ENCODE results near the gene ADCYAP1R1. TPM values are rescaled to one million over a fixed set of nuclear protein-coding genes. Genes with fewer than 3 reads are reported as not detected.

ADCYAP1R1 gene
- total RNA-seq, 1 donor from 2014 or later = 0.39 TPM

DNA sequence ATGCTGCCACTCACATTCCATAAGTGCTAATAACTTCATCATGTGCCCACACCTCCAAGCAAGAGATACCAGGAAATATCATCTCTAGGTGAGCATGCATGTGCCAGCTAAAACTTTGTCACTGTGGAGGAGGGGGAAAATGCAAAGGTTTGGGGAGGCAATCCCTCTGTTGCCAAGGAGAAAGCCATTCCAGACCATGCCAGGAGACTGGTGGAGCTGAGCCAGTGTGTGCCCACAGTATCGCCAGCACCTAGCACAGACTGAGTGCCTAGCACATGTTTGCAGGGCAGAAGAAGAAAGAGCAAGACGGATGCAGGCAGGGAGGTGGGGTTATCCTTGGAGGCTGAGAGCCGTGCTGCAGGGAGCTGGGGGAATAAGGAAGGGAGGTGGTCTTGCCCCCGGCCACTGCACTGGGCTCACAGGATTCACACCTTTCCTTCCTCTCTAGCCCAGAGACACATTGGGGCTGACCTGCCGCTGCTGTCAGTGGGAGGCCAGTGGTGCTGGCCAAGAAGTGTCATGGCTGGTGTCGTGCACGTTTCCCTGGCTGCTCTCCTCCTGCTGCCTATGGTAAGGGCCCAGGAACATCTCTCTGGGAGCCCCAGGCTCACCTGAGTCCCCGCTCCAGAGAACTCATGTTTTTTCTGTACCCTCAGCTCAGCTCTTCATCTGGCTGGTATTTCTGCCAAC, 10.8 kb downstream of the ADCYAP1R1 start:
- no peak for DNase-seq (ENCODE audit: low spot score)

GRCh38 chr7:31065021-31065593, 13.0 kb downstream of the ADCYAP1R1 start:
- H3K36me3 Mint-ChIP-seq = peaks cover 9% of the 10 kb centered on the region
- peaks cover 33% of the 10 kb centered on the region for H3K4me1 Mint-ChIP-seq
- Histone ChIP-seq H2AFZ (replicated peaks) (no peak overlapping the region), H3K4me3 (no peak overlapping the region), H3K9ac (no peak overlapping the region), H3K4me2 (no peak overlapping the region), H3K27me3 (peaks cover 18% of the 10 kb centered on the region), H3K9me3 (ENCODE audit: low read depth) (no peaks in the 10 kb centered on the region), H3K4me1 (peaks cover 13% of the 10 kb centered on the region), H3K27ac (no peak overlapping the region), H3F3A (ENCODE audit: low read depth) (no peaks in the 10 kb centered on the region), H4K20me1 (ENCODE audit: low read depth) (peaks cover 6% of the 10 kb centered on the region), H3K79me2 (ENCODE audit: low read depth) (no peaks in the 10 kb centered on the region), H3K36me3 (no peaks in the 10 kb centered on the region)
- H3K27me3 Mint-ChIP-seq (ENCODE audit: insufficient read depth, low read depth) = no peaks in the 10 kb centered on the region
- TF ChIP-seq EZH2phosphoT487 (IDR thresholded peaks at IDR 0.05) = no peak
- TF ChIP-seq EZH2 (IDR thresholded peaks at IDR 0.05) = no peak
- TF ChIP-seq, protein P1, sequence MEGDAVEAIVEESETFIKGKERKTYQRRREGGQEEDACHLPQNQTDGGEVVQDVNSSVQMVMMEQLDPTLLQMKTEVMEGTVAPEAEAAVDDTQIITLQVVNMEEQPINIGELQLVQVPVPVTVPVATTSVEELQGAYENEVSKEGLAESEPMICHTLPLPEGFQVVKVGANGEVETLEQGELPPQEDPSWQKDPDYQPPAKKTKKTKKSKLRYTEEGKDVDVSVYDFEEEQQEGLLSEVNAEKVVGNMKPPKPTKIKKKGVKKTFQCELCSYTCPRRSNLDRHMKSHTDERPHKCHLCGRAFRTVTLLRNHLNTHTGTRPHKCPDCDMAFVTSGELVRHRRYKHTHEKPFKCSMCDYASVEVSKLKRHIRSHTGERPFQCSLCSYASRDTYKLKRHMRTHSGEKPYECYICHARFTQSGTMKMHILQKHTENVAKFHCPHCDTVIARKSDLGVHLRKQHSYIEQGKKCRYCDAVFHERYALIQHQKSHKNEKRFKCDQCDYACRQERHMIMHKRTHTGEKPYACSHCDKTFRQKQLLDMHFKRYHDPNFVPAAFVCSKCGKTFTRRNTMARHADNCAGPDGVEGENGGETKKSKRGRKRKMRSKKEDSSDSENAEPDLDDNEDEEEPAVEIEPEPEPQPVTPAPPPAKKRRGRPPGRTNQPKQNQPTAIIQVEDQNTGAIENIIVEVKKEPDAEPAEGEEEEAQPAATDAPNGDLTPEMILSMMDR (IDR thresholded peaks at IDR 0.05) = peak; percentile 47
- H3K9me3 Mint-ChIP-seq = no peaks in the 10 kb centered on the region
- no peak overlapping the region for H3K4me3 Mint-ChIP-seq
- peak; percentile 58 for DNase-seq (ENCODE audit: low spot score)
- no peak overlapping the region for H3K27ac Mint-ChIP-seq

More for the DNA sequence above, 10.8 kb downstream of the ADCYAP1R1 start:
- H3K9me3 ChIP-seq (ENCODE audit: low read depth) = no peaks in the 10 kb centered on the region
- Mint-ChIP-seq H3K36me3 (peaks cover 4% of the 10 kb centered on the region), H3K9me3 (no peaks in the 10 kb centered on the region), H3K4me1 (peaks cover 32% of the 10 kb centered on the region), H3K4me3 (no peak overlapping the region), H3K27me3 (ENCODE audit: insufficient read depth, low read depth) (peaks cover 2% of the 10 kb centered on the region), H3K27ac (no peak overlapping the region)
- peaks cover 13% of the 10 kb centered on the region for H3K4me1 ChIP-seq
- H3K4me2 ChIP-seq = no peak overlapping the region
- no peak overlapping the region for H3K27ac ChIP-seq
- no peaks in the 10 kb centered on the region for H3K79me2 ChIP-seq (ENCODE audit: low read depth)
- peaks cover 33% of the 10 kb centered on the region for H3K27me3 ChIP-seq
- TF ChIP-seq EZH2 (IDR thresholded peaks at IDR 0.05) (no peak), EZH2phosphoT487 (IDR thresholded peaks at IDR 0.05) (no peak)
- TF ChIP-seq, protein P1 (IDR thresholded peaks at IDR 0.05) = no peak
- no peak overlapping the region for H3K9ac ChIP-seq
- H4K20me1 ChIP-seq (ENCODE audit: low read depth) = peaks cover 10% of the 10 kb centered on the region
- no peaks in the 10 kb centered on the region for H3F3A ChIP-seq (ENCODE audit: low read depth)
- H3K4me3 ChIP-seq = no peak overlapping the region
- no peaks in the 10 kb centered on the region for H3K36me3 ChIP-seq
- no peak overlapping the region for H2AFZ ChIP-seq (replicated peaks)

DNA sequence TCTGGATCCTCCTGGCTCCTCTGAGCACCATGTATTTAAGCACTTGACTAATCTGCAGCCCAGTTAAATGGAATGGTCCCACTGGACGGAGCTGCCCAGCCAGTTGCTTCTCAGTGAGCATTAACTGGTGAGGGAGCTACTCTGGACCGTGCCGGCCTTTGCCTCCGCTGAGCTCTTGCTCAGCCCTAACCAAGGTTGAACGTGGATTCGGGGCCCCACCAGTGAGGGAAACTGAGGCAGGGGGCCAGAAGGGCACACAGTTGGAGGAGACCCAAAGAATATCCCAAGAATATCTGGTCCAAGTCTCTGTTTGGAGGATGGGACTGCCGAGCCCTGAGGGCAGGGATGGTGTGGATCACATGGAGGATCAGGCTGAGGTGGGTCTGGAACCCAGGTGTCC, 13.7 kb downstream of the ADCYAP1R1 start:
- Histone ChIP-seq H3K4me3 (no peak overlapping the region), H3K4me1 (peaks cover 11% of the 10 kb centered on the region), H3K9ac (no peak overlapping the region), H3K79me2 (ENCODE audit: low read depth) (no peaks in the 10 kb centered on the region), H4K20me1 (ENCODE audit: low read depth) (peaks cover 6% of the 10 kb centered on the region), H3K27me3 (peaks cover 12% of the 10 kb centered on the region), H2AFZ (replicated peaks) (no peak overlapping the region), H3K4me2 (no peak overlapping the region), H3K36me3 (no peaks in the 10 kb centered on the region), H3K27ac (no peak overlapping the region), H3F3A (ENCODE audit: low read depth) (no peaks in the 10 kb centered on the region), H3K9me3 (ENCODE audit: low read depth) (no peaks in the 10 kb centered on the region)
- H3K4me3 Mint-ChIP-seq = no peak overlapping the region
- no peak for DNase-seq (ENCODE audit: low spot score)
- peaks cover 31% of the 10 kb centered on the region for H3K4me1 Mint-ChIP-seq
- peaks cover 9% of the 10 kb centered on the region for H3K36me3 Mint-ChIP-seq
- no peak overlapping the region for H3K27ac Mint-ChIP-seq
- no peaks in the 10 kb centered on the region for H3K9me3 Mint-ChIP-seq
- H3K27me3 Mint-ChIP-seq (ENCODE audit: insufficient read depth, low read depth) = peaks cover 2% of the 10 kb centered on the region
- TF ChIP-seq, protein P1 (IDR thresholded peaks at IDR 0.05) = no peak
- TF ChIP-seq EZH2 (IDR thresholded peaks at IDR 0.05) (no peak), EZH2phosphoT487 (IDR thresholded peaks at IDR 0.05) (no peak)
